OCI-LY7 (cell line): ENCODE results near the gene RRM2. TPM values are rescaled to one million over a fixed set of nuclear protein-coding genes. Genes with fewer than 3 reads are reported as not detected.

ENCODE experiments used
- BruUV-seq: library from RNA; stranded (reverse); fragments of 400-500 nt; replicated peaks from 2 replicates; lab custom pipeline; 2021; lab: Mats Ljungman, UMichigan
- CTCF ChIA-PET: fragments of 300-600 bp; sonication (Branson Sonifier 250); formaldehyde crosslinking; loops from one replicate; lab custom pipeline; 2022; ENCODE audit warnings: antibody characterized with exemption; ENCODE audit not compliant: unreplicated experiment; lab: Charles Lee
- POLR2A ChIA-PET: fragments of 300-600 bp; sonication (Branson Sonifier 250); formaldehyde crosslinking; loops from one replicate; lab custom pipeline; 2022; ENCODE audit warnings: antibody characterized with exemption; lab: Charles Lee
- DNase-seq: peaks from one replicate; pipeline ENCODE4 v3.0.0-alpha.2; 2015; ENCODE audit warnings: low spot score
- H2AFZ ChIP-seq: fragments of 200-600 bp; sonication (generic), shearing (Covaris generic); 2 replicates; pipeline ENCODE4 v1.6.1; 2014; ENCODE audit warnings: mild to moderate bottlenecking, antibody characterized with exemption, low read length, moderate library complexity
- H3K27ac ChIP-seq: fragments of 200-600 bp; sonication (generic); 2 replicates; pipeline ENCODE4 v1.5.1; 2014; ENCODE audit warnings: mixed run types, low read depth, mild to moderate bottlenecking, moderate library complexity, low read length, inconsistent platforms; ENCODE audit not compliant: poor library complexity, severe bottlenecking
- H3K36me3 ChIP-seq: fragments of 200-600 bp; sonication (generic); 2 replicates; pipeline ENCODE4 v1.6.1; 2014; ENCODE audit warnings: mild to moderate bottlenecking, antibody characterized with exemption, low read length, moderate library complexity, mixed read lengths; ENCODE audit not compliant: insufficient read depth
- H3K4me1 ChIP-seq: fragments of 200-600 bp; sonication (generic); 2 replicates; pipeline ENCODE4 v1.5.1; 2014; ENCODE audit warnings: mild to moderate bottlenecking, low read length; ENCODE audit not compliant: insufficient read depth, poor library complexity, severe bottlenecking
- H3K4me2 ChIP-seq: fragments of 200-600 bp; sonication (generic); 2 replicates; pipeline ENCODE4 v1.6.1; 2014; ENCODE audit warnings: mild to moderate bottlenecking, low read length
- H3K4me3 ChIP-seq: fragments of 200-600 bp; sonication (generic); 2 replicates; pipeline ENCODE4 v1.5.1; 2014; ENCODE audit warnings: mild to moderate bottlenecking, low read depth, low read length; ENCODE audit not compliant: poor library complexity, severe bottlenecking
- H3K79me2 ChIP-seq: fragments of 200-600 bp; sonication (generic); 2 replicates; pipeline ENCODE4 v1.6.1; 2016; ENCODE audit warnings: low read depth, mild to moderate bottlenecking, low read length, moderate library complexity, mixed read lengths; ENCODE audit not compliant: insufficient read depth
- H3K9me2 ChIP-seq: fragments of 200-600 bp; sonication (generic); 2 replicates; pipeline ENCODE4 v1.6.1; 2016; ENCODE audit warnings: mild to moderate bottlenecking, low read length, mixed read lengths; ENCODE audit not compliant: insufficient read depth
- H3K9me3 ChIP-seq: fragments of 200-600 bp; sonication (generic); 2 replicates; pipeline ENCODE4 v1.6.1; 2014; ENCODE audit warnings: mild to moderate bottlenecking, mixed run types, low read length, mixed read lengths
- H4K20me1 ChIP-seq: fragments of 200-600 bp; sonication (generic); 2 replicates; pipeline ENCODE4 v1.6.1; 2014; ENCODE audit warnings: mild to moderate bottlenecking, antibody characterized with exemption, low read length, moderate library complexity, mixed read lengths; ENCODE audit not compliant: insufficient read depth
- CTCF ChIP-seq: fragments of 200-600 bp; sonication (generic); conservative IDR thresholded peaks from 2 replicates; pipeline ENCODE4 v1.5.1; 2014; ENCODE audit warnings: mild to moderate bottlenecking, antibody characterized with exemption, low read length, moderate library complexity, mixed read lengths
- EZH2phosphoT487 ChIP-seq: fragments of 200-600 bp; sonication (generic); IDR thresholded peaks from 2 replicates; pipeline ENCODE4 v1.6.1; 2018; ENCODE audit warnings: low read depth, borderline replicate concordance, mild to moderate bottlenecking, mixed run types, antibody characterized with exemption, low read length, moderate library complexity, mixed read lengths
- intact Hi-C: fragments of 100-400 bp; cut with micrococcal nuclease; formaldehyde crosslinking; loops from one replicate; pipeline ENCODE4 v1.10.0; 2022; ENCODE audit not compliant: unreplicated experiment
- total RNA-seq, 2 experiments: library from RNA; depleted of rRNA in 1 of 2; stranded (reverse); fragments of >200 nt in 1 of 2; shearing (Covaris generic) in 1 of 2; gene quantifications; 2 replicates each; pipeline ENCODE4 v1.2.3, GENCODE V29; 2014 to 2022

RRM2 gene
- total RNA-seq, 2 experiments from 2014 or later = 222 to 324 TPM

DNA sequence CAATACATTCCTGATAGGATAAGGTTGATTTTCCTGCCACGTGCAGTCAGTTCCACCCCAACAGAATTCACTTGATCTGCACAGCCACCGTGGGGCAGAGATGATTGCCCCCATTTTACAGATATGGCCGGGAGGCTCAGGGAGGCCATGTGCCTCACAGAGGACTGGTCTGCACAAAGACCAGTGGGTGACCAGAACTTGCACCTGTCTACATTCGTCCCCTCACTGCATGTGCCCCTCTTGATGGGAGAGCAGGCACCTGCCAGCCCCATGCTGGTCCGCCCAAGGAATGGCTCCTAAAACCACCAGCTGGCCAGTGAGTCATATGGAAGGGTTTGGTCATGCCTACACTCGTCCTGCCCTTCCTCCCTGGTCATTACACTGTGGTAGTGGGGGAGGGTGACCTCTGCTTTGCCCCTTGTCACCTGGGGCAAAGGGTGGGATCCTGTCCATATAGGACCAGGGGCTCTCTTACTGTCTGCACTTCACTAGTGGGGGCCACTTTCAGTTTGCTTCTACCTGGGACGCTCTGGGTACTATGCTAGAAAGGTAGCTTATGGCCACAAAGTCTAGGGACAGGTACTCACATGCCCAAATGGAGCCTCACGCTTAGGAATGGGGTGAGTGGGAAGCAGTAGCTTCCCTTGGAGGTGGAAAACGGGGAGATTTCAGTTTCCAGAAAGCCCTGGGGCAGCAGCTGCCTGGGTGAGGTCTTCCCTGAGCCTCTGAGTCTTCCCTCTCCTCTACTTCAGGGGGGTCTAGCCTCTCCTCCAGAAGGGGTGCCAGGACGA lies 14.7 kb downstream of the RRM2 start:
- no peak for DNase-seq
- no peak overlapping the region for H2AFZ ChIP-seq
- no peak overlapping the region for H3K4me3 ChIP-seq
- no peak overlapping the region for H3K27ac ChIP-seq
- H3K4me1 ChIP-seq = no peaks in the 10 kb centered on the region
- no peaks in the 10 kb centered on the region; the same call in 1 of the 2 replicates for H3K79me2 ChIP-seq
- POLR2A ChIA-PET = interaction anchor here (0.6 kb wide), 1 partner anchor 12 kb away, joined by 5 read pairs; no protein-coding TSS in a partner anchor
- peaks cover 89% of the 10 kb centered on the region for H3K36me3 ChIP-seq
- H3K9me3 ChIP-seq = no peaks in the 10 kb centered on the region
- TF ChIP-seq EZH2phosphoT487 = no peak
- TF ChIP-seq CTCF = no peak
- CTCF ChIA-PET = no interaction called here
- H3K9me2 ChIP-seq = no peaks in the 10 kb centered on the region
- H4K20me1 ChIP-seq = no peaks in the 10 kb centered on the region; the same call in 1 of the 2 replicates
- no TSS peak for BruUV-seq
- intact Hi-C loops = no loop called here
- no peak overlapping the region for H3K4me2 ChIP-seq

DNA sequence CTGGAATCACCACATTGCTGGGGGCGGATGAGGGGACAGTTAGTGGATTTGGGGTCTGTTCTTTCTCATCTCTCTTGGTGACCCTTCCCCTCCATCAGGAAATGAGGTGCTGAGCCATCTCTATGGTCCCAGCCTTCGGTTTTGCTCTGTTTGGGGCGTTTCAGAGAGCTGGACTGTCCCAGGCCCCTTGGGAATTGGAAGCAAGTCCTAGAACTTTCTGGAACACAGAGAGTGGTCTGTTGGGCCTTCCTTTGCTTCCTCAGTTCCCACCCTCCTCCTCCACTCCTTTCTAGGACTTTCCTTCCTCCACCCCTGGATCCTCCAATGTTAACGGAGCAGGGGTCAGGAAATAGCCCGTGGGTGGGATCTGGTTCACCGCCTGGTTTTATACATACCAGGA lies 17.0 kb downstream of the RRM2 start:
- Histone ChIP-seq H3K9me2 (no peaks in the 10 kb centered on the region), H2AFZ (no peak overlapping the region), H3K27ac (no peak overlapping the region), H3K36me3 (peaks cover 91% of the 10 kb centered on the region), H3K4me1 (no peaks in the 10 kb centered on the region), H3K4me3 (no peak overlapping the region), H4K20me1 (no peaks in the 10 kb centered on the region), H3K79me2 (no peaks in the 10 kb centered on the region), H3K4me2 (no peak overlapping the region), H3K9me3 (no peaks in the 10 kb centered on the region)
- no TSS peak for BruUV-seq
- ChIA-PET CTCF (no interaction called here), POLR2A (interaction anchor here (0.6 to 0.9 kb wide), 3 partner anchors 14 to 601 kb away, joined by 3 to 6 read pairs (median 4); no protein-coding TSS in a partner anchor)
- TF ChIP-seq CTCF = no peak
- TF ChIP-seq EZH2phosphoT487 = no peak
- intact Hi-C loops = no loop called here
- DNase-seq = no peak
